HUES64 (cell line): Measurements from ENCODE around the gene GAPT.

Experiments
- H3K27ac ChIP-seq: 2 replicates; pipeline ENCODE4 v1.7.0; 2013; ENCODE audit warnings: low read depth, low read length, inconsistent platforms
- H3K27me3 ChIP-seq: 2 replicates; pipeline ENCODE4 v1.6.1; 2013; ENCODE audit warnings: mild to moderate bottlenecking, low read length; ENCODE audit not compliant: insufficient read depth
- H3K36me3 ChIP-seq: 2 replicates; pipeline ENCODE4 v1.6.1; 2013; ENCODE audit warnings: mild to moderate bottlenecking, low read length; ENCODE audit not compliant: insufficient read depth
- H3K4me1 ChIP-seq: 2 replicates; pipeline ENCODE4 v1.6.1; 2013; ENCODE audit warnings: mild to moderate bottlenecking, low read length, moderate library complexity; ENCODE audit not compliant: insufficient read depth
- H3K4me3 ChIP-seq: 2 replicates; pipeline ENCODE4 v1.5.1; 2013; ENCODE audit warnings: mild to moderate bottlenecking, low read length, moderate library complexity
- H3K9ac ChIP-seq: 2 replicates; pipeline ENCODE4 v1.6.1; 2013; ENCODE audit warnings: mild to moderate bottlenecking, low read depth, low read length
- H3K9me3 ChIP-seq: 2 replicates; pipeline ENCODE4 v1.6.1; 2013; ENCODE audit warnings: low read depth, low read length; ENCODE audit not compliant: insufficient read depth
- WGBS: fragments of 150-250, 120-280 bp; methylation state at CpG from one replicate; pipeline ENCODE4 v1.1.7; 2013; ENCODE audit warnings: missing lambda C conversion rate; 5-methylcytosine and 5-hydroxymethylcytosine counted together

GAPT gene

GRCh38 chr5:58544926-58545325 is 53.7 kb downstream of the GAPT start:
- 100% methylated on average over 1 of the region's 2 CpGs for WGBS
- no peaks in the 10 kb centered on the region for H3K27me3 ChIP-seq
- H3K27ac ChIP-seq = no peak overlapping the region
- no peaks in the 10 kb centered on the region for H3K36me3 ChIP-seq
- peaks cover 6% of the 10 kb centered on the region; the same call in 1 of the 2 replicates for H3K9me3 ChIP-seq
- H3K9ac ChIP-seq = no peak overlapping the region
- no peak overlapping the region for H3K4me3 ChIP-seq
- H3K4me1 ChIP-seq = no peaks in the 10 kb centered on the region

GRCh38 chr5:58545912-58546311 is 54.7 kb downstream of the GAPT start:
- no peaks in the 10 kb centered on the region for H3K27me3 ChIP-seq
- no peaks in the 10 kb centered on the region for H3K4me1 ChIP-seq
- no peak overlapping the region for H3K9ac ChIP-seq
- no peak overlapping the region for H3K4me3 ChIP-seq
- no peak overlapping the region for H3K27ac ChIP-seq
- no peaks in the 10 kb centered on the region for H3K36me3 ChIP-seq
- H3K9me3 ChIP-seq = peaks cover 6% of the 10 kb centered on the region; the same call in 1 of the 2 replicates
